OCI-LY7 (cell line): Measurements from ENCODE around the gene LARGE1. TPM values are rescaled to one million over a fixed set of nuclear protein-coding genes. Genes with fewer than 3 reads are reported as not detected.

Source experiments
- BruUV-seq: library from RNA; stranded (reverse); fragments of 400-500 nt; replicated peaks from 2 replicates; lab custom pipeline; 2021; lab: Mats Ljungman, UMichigan
- CTCF ChIA-PET: fragments of 300-600 bp; sonication (Branson Sonifier 250); formaldehyde crosslinking; loops from one replicate; lab custom pipeline; 2022; ENCODE audit warnings: antibody characterized with exemption; ENCODE audit not compliant: unreplicated experiment; lab: Charles Lee
- POLR2A ChIA-PET: fragments of 300-600 bp; sonication (Branson Sonifier 250); formaldehyde crosslinking; loops from one replicate; lab custom pipeline; 2022; ENCODE audit warnings: antibody characterized with exemption; lab: Charles Lee
- DNase-seq: peaks from one replicate; pipeline ENCODE4 v3.0.0-alpha.2; 2015; ENCODE audit warnings: low spot score
- H2AFZ ChIP-seq: fragments of 200-600 bp; sonication (generic), shearing (Covaris generic); 2 replicates; pipeline ENCODE4 v1.6.1; 2014; ENCODE audit warnings: mild to moderate bottlenecking, antibody characterized with exemption, low read length, moderate library complexity
- H3K27ac ChIP-seq: fragments of 200-600 bp; sonication (generic); 2 replicates; pipeline ENCODE4 v1.5.1; 2014; ENCODE audit warnings: mixed run types, low read depth, mild to moderate bottlenecking, moderate library complexity, low read length, inconsistent platforms; ENCODE audit not compliant: poor library complexity, severe bottlenecking
- H3K36me3 ChIP-seq: fragments of 200-600 bp; sonication (generic); 2 replicates; pipeline ENCODE4 v1.6.1; 2014; ENCODE audit warnings: mild to moderate bottlenecking, antibody characterized with exemption, low read length, moderate library complexity, mixed read lengths; ENCODE audit not compliant: insufficient read depth
- H3K4me1 ChIP-seq: fragments of 200-600 bp; sonication (generic); 2 replicates; pipeline ENCODE4 v1.5.1; 2014; ENCODE audit warnings: mild to moderate bottlenecking, low read length; ENCODE audit not compliant: insufficient read depth, poor library complexity, severe bottlenecking
- H3K4me2 ChIP-seq: fragments of 200-600 bp; sonication (generic); 2 replicates; pipeline ENCODE4 v1.6.1; 2014; ENCODE audit warnings: mild to moderate bottlenecking, low read length
- H3K4me3 ChIP-seq: fragments of 200-600 bp; sonication (generic); 2 replicates; pipeline ENCODE4 v1.5.1; 2014; ENCODE audit warnings: mild to moderate bottlenecking, low read depth, low read length; ENCODE audit not compliant: poor library complexity, severe bottlenecking
- H3K79me2 ChIP-seq: fragments of 200-600 bp; sonication (generic); 2 replicates; pipeline ENCODE4 v1.6.1; 2016; ENCODE audit warnings: low read depth, mild to moderate bottlenecking, low read length, moderate library complexity, mixed read lengths; ENCODE audit not compliant: insufficient read depth
- H3K9me2 ChIP-seq: fragments of 200-600 bp; sonication (generic); 2 replicates; pipeline ENCODE4 v1.6.1; 2016; ENCODE audit warnings: mild to moderate bottlenecking, low read length, mixed read lengths; ENCODE audit not compliant: insufficient read depth
- H3K9me3 ChIP-seq: fragments of 200-600 bp; sonication (generic); 2 replicates; pipeline ENCODE4 v1.6.1; 2014; ENCODE audit warnings: mild to moderate bottlenecking, mixed run types, low read length, mixed read lengths
- H4K20me1 ChIP-seq: fragments of 200-600 bp; sonication (generic); 2 replicates; pipeline ENCODE4 v1.6.1; 2014; ENCODE audit warnings: mild to moderate bottlenecking, antibody characterized with exemption, low read length, moderate library complexity, mixed read lengths; ENCODE audit not compliant: insufficient read depth
- EZH2phosphoT487 ChIP-seq: fragments of 200-600 bp; sonication (generic); IDR thresholded peaks from 2 replicates; pipeline ENCODE4 v1.6.1; 2018; ENCODE audit warnings: low read depth, borderline replicate concordance, mild to moderate bottlenecking, mixed run types, antibody characterized with exemption, low read length, moderate library complexity, mixed read lengths
- intact Hi-C: fragments of 100-400 bp; cut with micrococcal nuclease; formaldehyde crosslinking; loops from one replicate; pipeline ENCODE4 v1.10.0; 2022; ENCODE audit not compliant: unreplicated experiment
- total RNA-seq, 2 experiments: library from RNA; depleted of rRNA in 1 of 2; stranded (reverse); fragments of >200 nt in 1 of 2; shearing (Covaris generic) in 1 of 2; gene quantifications; 2 replicates each; pipeline ENCODE4 v1.2.3, GENCODE V29; 2014 to 2022
- TF ChIP-seq, protein P1 (sequence below): fragments of 200-600 bp; sonication (generic); conservative IDR thresholded peaks from 2 replicates; pipeline ENCODE4 v1.5.1; 2014; ENCODE audit warnings: mild to moderate bottlenecking, antibody characterized with exemption, low read length, moderate library complexity, mixed read lengths

Gene LARGE1
- total RNA-seq, 2 experiments from 2014 or later = 31.5 to 31.9 TPM

GRCh38 chr22:33656808-33657628 lies 263.3 kb downstream of the LARGE1 start:
- H3K4me3 ChIP-seq = no peak overlapping the region
- no peak for DNase-seq
- H3K27ac ChIP-seq = no peak overlapping the region
- H3K9me3 ChIP-seq = no peaks in the 10 kb centered on the region
- no peaks in the 10 kb centered on the region for H3K36me3 ChIP-seq
- ChIA-PET POLR2A (no interaction called here), CTCF (no interaction called here)
- no TSS peak for BruUV-seq
- no peaks in the 10 kb centered on the region for H3K79me2 ChIP-seq
- no peaks in the 10 kb centered on the region for H3K4me1 ChIP-seq
- H3K4me2 ChIP-seq = no peak overlapping the region
- no peak overlapping the region for H2AFZ ChIP-seq
- TF ChIP-seq, protein P1, sequence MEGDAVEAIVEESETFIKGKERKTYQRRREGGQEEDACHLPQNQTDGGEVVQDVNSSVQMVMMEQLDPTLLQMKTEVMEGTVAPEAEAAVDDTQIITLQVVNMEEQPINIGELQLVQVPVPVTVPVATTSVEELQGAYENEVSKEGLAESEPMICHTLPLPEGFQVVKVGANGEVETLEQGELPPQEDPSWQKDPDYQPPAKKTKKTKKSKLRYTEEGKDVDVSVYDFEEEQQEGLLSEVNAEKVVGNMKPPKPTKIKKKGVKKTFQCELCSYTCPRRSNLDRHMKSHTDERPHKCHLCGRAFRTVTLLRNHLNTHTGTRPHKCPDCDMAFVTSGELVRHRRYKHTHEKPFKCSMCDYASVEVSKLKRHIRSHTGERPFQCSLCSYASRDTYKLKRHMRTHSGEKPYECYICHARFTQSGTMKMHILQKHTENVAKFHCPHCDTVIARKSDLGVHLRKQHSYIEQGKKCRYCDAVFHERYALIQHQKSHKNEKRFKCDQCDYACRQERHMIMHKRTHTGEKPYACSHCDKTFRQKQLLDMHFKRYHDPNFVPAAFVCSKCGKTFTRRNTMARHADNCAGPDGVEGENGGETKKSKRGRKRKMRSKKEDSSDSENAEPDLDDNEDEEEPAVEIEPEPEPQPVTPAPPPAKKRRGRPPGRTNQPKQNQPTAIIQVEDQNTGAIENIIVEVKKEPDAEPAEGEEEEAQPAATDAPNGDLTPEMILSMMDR = no peak
- no peak for TF ChIP-seq EZH2phosphoT487
- intact Hi-C loops = no loop called here
- H3K9me2 ChIP-seq = no peaks in the 10 kb centered on the region
- H4K20me1 ChIP-seq = no peaks in the 10 kb centered on the region

- DNase-seq = no peak
- no TSS peak for BruUV-seq
- no peaks in the 10 kb centered on the region for H4K20me1 ChIP-seq
- no peaks in the 10 kb centered on the region for H3K9me2 ChIP-seq
- H2AFZ ChIP-seq = no peak overlapping the region
- H3K4me3 ChIP-seq = no peak overlapping the region
- ChIA-PET CTCF (no interaction called here), POLR2A (interaction anchor here (0.7 kb wide), 1 partner anchor 11 kb away, joined by 3 read pairs; no protein-coding TSS in a partner anchor)
- H3K27ac ChIP-seq = no peak overlapping the region
- no peaks in the 10 kb centered on the region for H3K79me2 ChIP-seq
- TF ChIP-seq EZH2phosphoT487 = no peak
- intact Hi-C loops = no loop called here
- no peaks in the 10 kb centered on the region for H3K36me3 ChIP-seq
- H3K4me2 ChIP-seq = no peak overlapping the region
- H3K4me1 ChIP-seq = no peaks in the 10 kb centered on the region
- H3K9me3 ChIP-seq = no peaks in the 10 kb centered on the region
These were observed 265.9 kb downstream of the LARGE1 start for GRCh38 chr22:33654173-33654895.

DNA sequence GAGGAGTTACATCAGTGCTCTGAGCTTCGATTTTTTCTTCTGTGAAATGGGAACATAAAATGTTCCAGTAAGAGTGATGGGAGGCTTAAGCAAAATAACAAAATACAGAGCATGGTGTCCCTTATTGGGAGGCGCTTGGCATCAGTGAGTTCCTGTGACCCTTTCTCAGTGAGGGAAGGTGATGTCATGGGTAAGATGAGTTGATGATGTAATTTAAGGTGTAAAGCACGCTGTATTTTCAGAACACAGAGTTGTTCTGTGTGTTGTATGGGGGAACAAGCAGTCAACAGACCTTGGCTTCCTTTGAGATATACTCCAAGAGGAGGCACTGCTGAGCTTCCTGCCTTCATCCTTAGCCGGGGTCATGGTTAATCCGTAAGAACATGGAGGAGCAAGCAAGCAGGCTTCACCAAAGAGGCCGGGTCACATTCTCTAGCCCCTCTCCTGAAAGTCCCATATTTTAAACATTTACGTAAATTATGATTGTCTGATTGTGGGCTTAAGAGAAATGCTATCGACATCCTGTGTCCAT lies 266.7 kb downstream of the LARGE1 start:
- Histone ChIP-seq H3K4me1 (no peaks in the 10 kb centered on the region), H3K9me2 (no peaks in the 10 kb centered on the region), H3K36me3 (no peaks in the 10 kb centered on the region), H3K79me2 (no peaks in the 10 kb centered on the region), H3K4me2 (no peak overlapping the region), H3K9me3 (no peaks in the 10 kb centered on the region), H2AFZ (no peak overlapping the region), H4K20me1 (no peaks in the 10 kb centered on the region), H3K27ac (no peak overlapping the region), H3K4me3 (no peak overlapping the region)
- DNase-seq = no peak
- ChIA-PET CTCF (no interaction called here), POLR2A (no interaction called here)
- TF ChIP-seq, protein P1 = no peak
- TF ChIP-seq EZH2phosphoT487 = no peak
- intact Hi-C loops = no loop called here
- BruUV-seq = no TSS peak
